Lower lobe of right lung (tissue), 2 donors: ENCODE data around the gene APCDD1. TPM values are rescaled to one million over a fixed set of nuclear protein-coding genes. Genes with fewer than 3 reads are reported as not detected.

Experiments used
- ATAC-seq, 2 donors: fragments of 200-7000 bp; cut with Tn5 transposase; one replicate each; pipeline ENCODE4 v1.9.1; 2020 to 2022; ENCODE audit warnings: mild to moderate bottlenecking in 2 of 2, moderate library complexity in 2 of 2
- DNase-seq: peaks from one replicate; pipeline ENCODE4 v3.0.0-alpha.2; 2020
- H3K27ac ChIP-seq: fragments of 200-600 bp; one replicate; pipeline ENCODE4 v1.8.0; 2022
- H3K27me3 ChIP-seq: fragments of 200-600 bp; one replicate; pipeline ENCODE4 v1.8.0; 2022; ENCODE audit warnings: low read depth
- H3K36me3 ChIP-seq: fragments of 200-600 bp; one replicate; pipeline ENCODE4 v1.8.0; 2022; ENCODE audit warnings: mild to moderate bottlenecking
- H3K4me1 ChIP-seq: fragments of 200-600 bp; one replicate; pipeline ENCODE4 v1.8.0; 2022
- H3K4me3 ChIP-seq: fragments of 200-600 bp; one replicate; pipeline ENCODE4 v1.8.0; 2022; ENCODE audit warnings: mild to moderate bottlenecking
- H3K9me3 ChIP-seq: fragments of 200-600 bp; one replicate; pipeline ENCODE4 v1.8.0; 2022
- intact Hi-C: fragments of 100-400 bp; cut with DNase I; formaldehyde crosslinking; loops from one replicate; pipeline ENCODE4 v1.11.0; 2022
- total RNA-seq: library from RNA; stranded (reverse); fragmentation: NEBNext Ultra II Directional; extraction: Animal tissue kit (Norgen Biotek cat#: 25700); gene quantifications from one replicate; pipeline ENCODE4 v1.2.1, GENCODE V29; 2021
- TF ChIP-seq, protein P1 (sequence below): fragments of 200-600 bp; IDR thresholded peaks from one replicate; pipeline ENCODE4 v1.8.0; 2022; ENCODE audit warnings: antibody characterized with exemption, mild to moderate bottlenecking
- donor health status: DM: no; HTN: yes; CAD: no; lungs with severe emphysema.

APCDD1 gene
- total RNA-seq, 1 donor from 2014 or later, result 33.4 TPM

DNA sequence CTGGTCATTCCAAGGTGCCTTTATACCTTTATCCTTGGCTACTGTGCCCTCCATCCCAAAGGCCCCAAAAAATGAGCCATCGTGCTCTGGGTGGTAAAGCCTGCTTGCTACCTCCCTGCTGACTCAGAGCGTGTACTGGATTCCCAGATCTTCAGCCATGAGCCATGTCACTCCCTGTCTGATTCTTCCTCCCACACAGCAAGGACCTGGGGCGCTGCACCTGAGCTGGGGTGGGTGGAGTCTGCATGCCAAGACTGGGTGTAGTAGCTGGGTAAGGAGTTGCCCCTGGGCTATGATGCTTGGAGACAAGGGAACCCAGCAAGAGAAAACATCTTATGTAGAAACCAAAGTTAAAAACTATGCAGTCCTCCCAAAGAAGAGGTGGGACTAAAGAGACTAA lies 37.2 kb upstream of the APCDD1 start:
- Histone ChIP-seq H3K36me3 (no peaks in the 10 kb centered on the region), H3K27me3 (no peaks in the 10 kb centered on the region), H3K4me1 (no peaks in the 10 kb centered on the region), H3K27ac (no peak overlapping the region), H3K9me3 (no peaks in the 10 kb centered on the region), H3K4me3 (no peak overlapping the region)
- ATAC-seq (no peak), DNase-seq (no peak)
- TF ChIP-seq, protein P1, sequence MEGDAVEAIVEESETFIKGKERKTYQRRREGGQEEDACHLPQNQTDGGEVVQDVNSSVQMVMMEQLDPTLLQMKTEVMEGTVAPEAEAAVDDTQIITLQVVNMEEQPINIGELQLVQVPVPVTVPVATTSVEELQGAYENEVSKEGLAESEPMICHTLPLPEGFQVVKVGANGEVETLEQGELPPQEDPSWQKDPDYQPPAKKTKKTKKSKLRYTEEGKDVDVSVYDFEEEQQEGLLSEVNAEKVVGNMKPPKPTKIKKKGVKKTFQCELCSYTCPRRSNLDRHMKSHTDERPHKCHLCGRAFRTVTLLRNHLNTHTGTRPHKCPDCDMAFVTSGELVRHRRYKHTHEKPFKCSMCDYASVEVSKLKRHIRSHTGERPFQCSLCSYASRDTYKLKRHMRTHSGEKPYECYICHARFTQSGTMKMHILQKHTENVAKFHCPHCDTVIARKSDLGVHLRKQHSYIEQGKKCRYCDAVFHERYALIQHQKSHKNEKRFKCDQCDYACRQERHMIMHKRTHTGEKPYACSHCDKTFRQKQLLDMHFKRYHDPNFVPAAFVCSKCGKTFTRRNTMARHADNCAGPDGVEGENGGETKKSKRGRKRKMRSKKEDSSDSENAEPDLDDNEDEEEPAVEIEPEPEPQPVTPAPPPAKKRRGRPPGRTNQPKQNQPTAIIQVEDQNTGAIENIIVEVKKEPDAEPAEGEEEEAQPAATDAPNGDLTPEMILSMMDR, result no peak
- intact Hi-C loops, result no loop called here

DNA sequence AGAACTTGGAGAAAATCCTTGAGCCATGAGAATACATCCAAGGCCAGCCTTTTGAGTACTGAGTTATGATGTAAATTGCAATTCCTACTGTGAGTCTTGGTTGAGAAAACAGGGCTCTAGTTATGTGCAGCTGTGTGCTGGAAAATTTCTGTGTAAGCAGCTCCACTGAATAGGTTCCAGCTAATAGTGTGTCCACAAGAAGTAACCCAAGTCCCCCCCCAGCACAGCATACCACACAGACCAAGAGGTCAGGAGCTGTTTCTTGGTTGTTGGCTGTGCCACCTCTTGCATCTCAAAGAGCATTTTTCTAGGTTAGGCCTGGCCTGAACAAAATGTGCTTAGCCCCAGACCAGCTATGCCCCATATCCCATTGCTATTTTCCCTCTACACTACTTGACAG lies 36.8 kb upstream of the APCDD1 start:
- intact Hi-C loops, result no loop called here
- ATAC-seq, result peak in 1 of 2 donors; percentile 69

DNA sequence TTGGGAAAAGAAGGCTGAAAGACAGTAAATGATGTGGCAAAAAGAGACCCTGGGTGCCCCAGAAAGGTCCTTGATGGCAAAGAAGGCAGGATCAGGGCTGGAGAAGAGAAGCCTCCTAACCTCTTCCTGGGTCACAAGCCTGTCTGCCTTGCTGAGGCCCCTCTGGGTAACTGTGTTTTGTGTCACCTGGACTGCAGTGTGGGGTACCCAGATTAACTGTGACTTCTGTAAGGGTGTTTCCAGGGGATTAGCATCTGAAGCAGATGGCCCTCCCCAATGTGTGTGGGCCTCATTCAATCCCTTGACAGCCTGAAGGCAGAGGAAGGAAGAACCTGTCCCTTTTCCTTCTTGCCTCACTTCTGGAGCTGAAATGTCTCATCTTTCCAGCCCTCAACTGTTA lies 35.6 kb upstream of the APCDD1 start:
- Histone ChIP-seq H3K36me3 (no peaks in the 10 kb centered on the region), H3K27ac (no peak overlapping the region), H3K9me3 (no peaks in the 10 kb centered on the region), H3K4me3 (no peak overlapping the region), H3K4me1 (peaks cover under 1% of the 10 kb centered on the region), H3K27me3 (no peaks in the 10 kb centered on the region)
- no peak for DNase-seq
- ATAC-seq, result no peak
- intact Hi-C loops, result no loop called here
- TF ChIP-seq, protein P1, result no peak

More for the DNA sequence above, 36.8 kb upstream of the APCDD1 start:
- Histone ChIP-seq H3K27ac (no peak overlapping the region), H3K4me1 (no peaks in the 10 kb centered on the region), H3K27me3 (no peaks in the 10 kb centered on the region), H3K9me3 (no peaks in the 10 kb centered on the region), H3K36me3 (no peaks in the 10 kb centered on the region), H3K4me3 (no peak overlapping the region)
- TF ChIP-seq, protein P1, result no peak
- no peak for DNase-seq

DNA sequence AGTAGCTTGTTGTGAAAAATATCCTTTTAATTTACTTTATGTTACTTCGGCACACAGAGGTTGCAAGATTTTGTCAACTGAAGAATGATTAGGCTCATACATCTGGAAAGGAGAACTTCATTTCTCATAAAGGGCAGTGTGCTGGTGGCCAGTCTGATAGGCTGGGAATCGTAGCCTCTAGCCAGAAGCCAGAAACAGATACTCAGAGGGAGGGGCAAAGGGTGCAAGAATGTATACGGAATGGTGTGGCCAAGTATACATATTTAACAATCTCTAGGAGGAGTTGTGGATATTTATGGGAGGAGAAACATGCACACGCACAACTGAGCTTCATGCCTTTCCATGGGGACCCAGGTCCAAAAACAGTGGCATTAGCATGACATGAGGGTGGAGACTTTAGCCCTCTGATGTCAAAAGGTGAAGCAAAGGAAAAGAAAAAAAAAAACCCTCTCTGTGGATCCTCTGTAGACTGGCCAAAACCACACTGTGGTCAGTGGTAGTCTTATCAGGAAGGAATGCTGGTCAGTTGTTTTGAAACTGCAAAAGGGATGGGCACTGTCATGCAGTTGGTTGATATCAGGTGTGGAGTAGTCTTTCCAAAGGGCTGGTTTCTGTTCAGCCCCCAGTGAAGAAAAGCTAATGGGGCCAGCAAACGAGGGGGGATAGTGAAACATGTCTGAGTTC lies 34.9 kb upstream of the APCDD1 start:
- Histone ChIP-seq H3K27me3 (no peaks in the 10 kb centered on the region), H3K27ac (no peak overlapping the region), H3K4me1 (peaks cover 6% of the 10 kb centered on the region), H3K9me3 (no peaks in the 10 kb centered on the region), H3K4me3 (no peak overlapping the region), H3K36me3 (no peaks in the 10 kb centered on the region)
- intact Hi-C loops, result no loop called here
- TF ChIP-seq, protein P1, result no peak
- no peak for DNase-seq
- ATAC-seq, result no peak

DNA sequence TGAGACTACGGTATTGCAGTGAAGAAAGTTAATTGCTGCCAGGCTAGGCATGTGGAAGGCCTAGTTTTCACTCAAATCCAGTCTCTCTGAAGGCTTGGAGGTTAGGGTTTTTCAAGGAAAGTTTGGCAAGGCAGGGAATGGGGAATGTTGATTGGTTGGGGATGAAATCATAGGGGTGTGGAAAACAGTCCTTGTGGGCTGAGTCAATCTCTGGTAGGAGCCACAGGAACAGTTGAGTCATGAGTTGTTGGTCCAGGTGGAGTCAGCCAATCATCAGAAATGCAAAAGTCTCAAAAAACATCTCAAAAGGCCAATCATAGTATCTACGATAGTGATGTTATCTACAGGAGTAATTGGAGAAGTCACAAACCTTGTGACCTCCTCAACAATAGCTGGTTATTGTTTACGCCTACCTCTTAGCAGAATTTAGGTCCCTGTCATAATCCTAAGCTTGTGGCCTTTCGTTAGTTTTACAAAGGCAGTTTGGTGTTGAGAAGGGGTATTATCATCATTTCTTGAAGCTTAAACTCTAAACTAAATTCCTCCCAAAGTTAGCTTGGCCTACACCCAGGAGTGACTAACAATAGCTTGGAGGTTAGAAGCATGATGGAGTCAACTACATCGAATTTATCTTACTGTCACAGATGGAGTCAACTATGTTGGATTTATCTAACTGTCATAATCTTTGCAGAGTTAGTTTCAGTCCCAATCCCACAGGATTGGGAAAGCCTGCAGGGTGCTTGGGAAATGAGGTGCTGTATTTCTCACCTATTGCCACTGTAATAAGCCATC lies 33.7 kb upstream of the APCDD1 start:
- TF ChIP-seq, protein P1, result no peak
- intact Hi-C loops, result no loop called here
- no peak for ATAC-seq

More for the DNA sequence above, 33.7 kb upstream of the APCDD1 start:
- Histone ChIP-seq H3K9me3 (no peaks in the 10 kb centered on the region), H3K27ac (no peak overlapping the region), H3K4me3 (no peak overlapping the region), H3K4me1 (peaks cover 6% of the 10 kb centered on the region), H3K36me3 (no peaks in the 10 kb centered on the region), H3K27me3 (no peaks in the 10 kb centered on the region)
- no peak for DNase-seq
